Measurements from ENCODE around the gene DNAH10. TPM values are rescaled to one million over a fixed set of nuclear protein-coding genes. Genes with fewer than 3 reads are reported as not detected.
"Not testable (repeated sequence)": the region's sequence is repeated elsewhere in the genome, so short reads cannot be mapped to it uniquely, and the experiment has no call there.

DNAH10 gene
- total and polyA plus RNA-seq, 11 donors, result 0.04 to 0.45 (median 0.23) TPM; not detected in 4

- DNase-seq, result no peak
- intact Hi-C loops (cut with DNase I), result no loop called here
Measured at GRCh38 chr12:123787466-123787865, 25.4 kb downstream of the DNAH10 start.

GRCh38 chr12:123788541-123788940 lies 26.4 kb downstream of the DNAH10 start:
- Histone ChIP-seq H3K27me3 (no peaks in the 10 kb centered on the region), H3K4me1 (no peaks in the 10 kb centered on the region), H3K4me3 (no peak overlapping the region), H3K36me3 (no peaks in the 10 kb centered on the region), H3K27ac (no peak overlapping the region), H3K9me3 (peaks cover 0 to 11% (median 0%) of the 10 kb centered on the region in 12 donors)
- ATAC-seq (no peak), DNase-seq (no peak)
- intact Hi-C loops (cut with DNase I), result no loop called here
- no peak for TF ChIP-seq POLR2A (IDR thresholded peaks at IDR 0.05)
- TF ChIP-seq CTCF (IDR thresholded peaks at IDR 0.05), result no peak
- WGBS, 4 donors, result 72 to 95% (median 85%) methylated on average over 9 of the region's 9 CpGs

More at GRCh38 chr12:123787466-123787865, 25.4 kb downstream of the DNAH10 start:
- Histone ChIP-seq H3K4me1 (no peaks in the 10 kb centered on the region), H3K27ac (no peak overlapping the region), H3K36me3 (no peaks in the 10 kb centered on the region), H3K27me3 (no peaks in the 10 kb centered on the region), H3K4me3 (no peak overlapping the region), H3K9me3 (peaks cover 0 to 10% (median 0%) of the 10 kb centered on the region in 12 donors)
- no peak for ATAC-seq
- WGBS, 4 donors, result 92 to 95% (median 93%) methylated on average over 24 to 25 of the region's 25 CpGs
- TF ChIP-seq CTCF (IDR thresholded peaks at IDR 0.05) (no peak), POLR2A (IDR thresholded peaks at IDR 0.05) (no peak)

DNA sequence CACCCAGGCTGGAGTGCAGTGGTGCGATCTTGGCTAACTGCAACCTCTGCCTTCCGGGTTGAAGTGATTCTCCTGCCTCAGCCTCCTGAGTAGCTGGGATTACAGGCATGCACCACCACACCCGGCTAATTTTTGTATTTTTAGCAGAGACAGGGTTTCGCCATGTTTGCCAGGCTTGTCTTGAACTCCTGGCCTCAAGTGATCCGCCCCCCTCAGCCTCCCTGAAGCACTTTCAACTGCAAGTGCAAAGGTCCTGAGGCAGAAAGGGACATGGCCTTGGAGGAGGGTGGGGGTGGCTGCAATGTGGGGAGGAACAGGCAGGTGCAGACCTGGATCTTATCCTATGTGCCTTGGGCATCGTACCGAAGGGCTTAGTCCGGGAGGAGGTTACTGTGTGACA lies 27.3 kb downstream of the DNAH10 start:
- H3K27me3 ChIP-seq; intact Hi-C loops (cut with DNase I); ATAC-seq; H3K4me3 ChIP-seq; DNase-seq; H3K27ac ChIP-seq; H3K36me3 ChIP-seq; H3K4me1 ChIP-seq: not testable (repeated sequence)
- 91 to 93% (median 92%) methylated on average over 8 of the region's 8 CpGs for WGBS, 4 donors
- peaks cover 0 to 11% (median 0%) of the 10 kb centered on the region in 12 donors for H3K9me3 ChIP-seq

DNA sequence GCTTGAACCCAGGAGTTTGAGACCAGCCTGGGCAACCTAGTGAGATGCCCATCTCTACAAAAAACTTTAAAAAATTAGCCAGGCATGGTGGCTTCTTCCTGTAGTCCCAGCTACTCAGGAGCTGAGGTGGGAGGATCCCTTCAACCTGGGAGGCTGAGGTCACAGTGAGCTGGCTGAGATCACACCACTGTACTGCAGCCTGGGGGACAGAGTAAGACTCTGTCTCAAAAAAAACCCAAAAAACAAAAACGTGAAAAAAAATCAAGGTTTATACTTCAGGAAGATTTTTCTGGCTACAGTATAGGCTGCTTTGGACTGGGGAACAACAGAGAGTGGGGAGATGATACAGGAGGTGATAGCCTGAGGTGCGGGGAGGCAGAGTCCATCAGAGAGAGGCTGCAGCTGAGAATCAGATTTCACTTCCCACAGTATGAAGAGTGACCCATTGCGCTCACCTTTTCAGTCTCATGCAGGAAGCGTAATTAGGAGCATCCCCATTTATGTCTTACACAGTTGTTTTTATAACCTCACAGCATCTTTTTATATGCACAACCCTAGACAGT lies 28.9 kb downstream of the DNAH10 start:
- Histone ChIP-seq H3K4me1 (no peaks in the 10 kb centered on the region), H3K36me3 (no peaks in the 10 kb centered on the region), H3K27ac (no peak overlapping the region), H3K4me3 (no peak overlapping the region), H3K27me3 (no peaks in the 10 kb centered on the region), H3K9me3 (peaks cover 0 to 11% (median 0%) of the 10 kb centered on the region in 12 donors)
- intact Hi-C loops (cut with DNase I), result no loop called here
- ATAC-seq, result no peak
- TF ChIP-seq CTCF (IDR thresholded peaks at IDR 0.05) (no peak), POLR2A (IDR thresholded peaks at IDR 0.05) (no peak)
- DNase-seq, result no peak
- 70 to 80% (median 75%) methylated on average over 4 of the region's 4 CpGs for WGBS, 4 donors

DNA sequence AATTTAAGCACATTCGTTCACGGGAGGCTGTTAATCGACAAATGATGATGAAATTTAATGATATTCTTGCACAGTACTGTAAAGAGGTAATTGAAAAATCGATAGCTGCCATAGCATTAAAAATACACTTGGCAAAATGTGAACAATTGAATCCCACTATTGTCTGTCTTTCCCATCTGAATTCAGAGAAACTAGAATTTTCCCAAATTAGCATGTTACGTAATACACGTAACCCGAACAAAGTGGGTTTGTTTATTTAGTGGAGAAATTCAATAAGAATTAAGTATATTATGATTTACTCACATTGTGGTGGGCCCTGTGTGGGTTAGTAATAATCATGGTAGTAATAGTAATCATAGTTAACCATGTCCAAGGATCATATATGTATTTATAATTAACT lies 31.9 kb downstream of the DNAH10 start:
- H3K9me3 ChIP-seq, result peaks cover 0 to 11% (median 0%) of the 10 kb centered on the region in 12 donors
- H3K36me3 ChIP-seq, result no peaks in the 10 kb centered on the region
- DNase-seq (no peak), ATAC-seq (no peak)
- no peak overlapping the region for H3K27ac ChIP-seq
- H3K27me3 ChIP-seq, result no peaks in the 10 kb centered on the region
- no peak for TF ChIP-seq POLR2A (IDR thresholded peaks at IDR 0.05)
- no peak for TF ChIP-seq CTCF (IDR thresholded peaks at IDR 0.05)
- 79 to 89% (median 81%) methylated on average over 7 of the region's 7 CpGs for WGBS, 4 donors
- no peak overlapping the region for H3K4me3 ChIP-seq
- no peaks in the 10 kb centered on the region for H3K4me1 ChIP-seq
- intact Hi-C loops (cut with DNase I), result no loop called here
